ENCODE data around the gene STX18. TPM values are rescaled to one million over a fixed set of nuclear protein-coding genes. Genes with fewer than 3 reads are reported as not detected.

The STX18 gene
- total RNA-seq, 1 donor from 2014 or later, result 20.4 TPM

- H3K4me3 ChIP-seq, result no peak overlapping the region
- no peaks in the 10 kb centered on the region for H3K4me1 ChIP-seq
- H3K36me3 ChIP-seq, result peaks cover 0 to 19% of the 10 kb centered on the region in 2 donors
- DNase-seq (ENCODE audit: extremely low spot score in 2 of 2), result peak in 1 of 2 donors; percentile 31
- H3K27ac ChIP-seq, result no peak overlapping the region
- intact Hi-C loops (cut with DNase I), result no loop called here
- H3K9me3 ChIP-seq, result no peaks in the 10 kb centered on the region
- TF ChIP-seq POLR2A (IDR thresholded peaks at IDR 0.05) (no peak), POLR2AphosphoS5 (IDR thresholded peaks at IDR 0.05; ENCODE audit: insufficient read depth in 1 of 2, low read depth in 1 of 2) (no peak)
- TF ChIP-seq, protein P1, sequence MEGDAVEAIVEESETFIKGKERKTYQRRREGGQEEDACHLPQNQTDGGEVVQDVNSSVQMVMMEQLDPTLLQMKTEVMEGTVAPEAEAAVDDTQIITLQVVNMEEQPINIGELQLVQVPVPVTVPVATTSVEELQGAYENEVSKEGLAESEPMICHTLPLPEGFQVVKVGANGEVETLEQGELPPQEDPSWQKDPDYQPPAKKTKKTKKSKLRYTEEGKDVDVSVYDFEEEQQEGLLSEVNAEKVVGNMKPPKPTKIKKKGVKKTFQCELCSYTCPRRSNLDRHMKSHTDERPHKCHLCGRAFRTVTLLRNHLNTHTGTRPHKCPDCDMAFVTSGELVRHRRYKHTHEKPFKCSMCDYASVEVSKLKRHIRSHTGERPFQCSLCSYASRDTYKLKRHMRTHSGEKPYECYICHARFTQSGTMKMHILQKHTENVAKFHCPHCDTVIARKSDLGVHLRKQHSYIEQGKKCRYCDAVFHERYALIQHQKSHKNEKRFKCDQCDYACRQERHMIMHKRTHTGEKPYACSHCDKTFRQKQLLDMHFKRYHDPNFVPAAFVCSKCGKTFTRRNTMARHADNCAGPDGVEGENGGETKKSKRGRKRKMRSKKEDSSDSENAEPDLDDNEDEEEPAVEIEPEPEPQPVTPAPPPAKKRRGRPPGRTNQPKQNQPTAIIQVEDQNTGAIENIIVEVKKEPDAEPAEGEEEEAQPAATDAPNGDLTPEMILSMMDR (IDR thresholded peaks at IDR 0.05), result no peak
- H3K27me3 ChIP-seq, result no peaks in the 10 kb centered on the region
Measured at GRCh38 chr4:4436244-4436823, 105.5 kb downstream of the STX18 start.

- Histone ChIP-seq H3K27me3 (no peaks in the 10 kb centered on the region), H3K36me3 (peaks cover 0 to 23% of the 10 kb centered on the region in 2 donors), H3K4me1 (no peaks in the 10 kb centered on the region), H3K4me3 (no peak overlapping the region), H3K9me3 (no peaks in the 10 kb centered on the region), H3K27ac (no peak overlapping the region)
- intact Hi-C loops (cut with DNase I), result no loop called here
- no peak for DNase-seq (ENCODE audit: extremely low spot score in 2 of 2)
- TF ChIP-seq, protein P1 (IDR thresholded peaks at IDR 0.05), result no peak
- TF ChIP-seq POLR2A (IDR thresholded peaks at IDR 0.05) (no peak), POLR2AphosphoS5 (IDR thresholded peaks at IDR 0.05; ENCODE audit: insufficient read depth in 1 of 2, low read depth in 1 of 2) (no peak)
Measured at GRCh38 chr4:4433941-4434340, 107.9 kb downstream of the STX18 start.

- Histone ChIP-seq H3K4me3 (no peak overlapping the region), H3K9me3 (no peaks in the 10 kb centered on the region), H3K4me1 (no peaks in the 10 kb centered on the region), H3K36me3 (peaks cover 0 to 13% of the 10 kb centered on the region in 2 donors), H3K27me3 (no peaks in the 10 kb centered on the region), H3K27ac (no peak overlapping the region)
- intact Hi-C loops (cut with DNase I), result no loop called here
- peak in 1 of 2 donors; percentile 70 for DNase-seq (ENCODE audit: extremely low spot score in 2 of 2)
- TF ChIP-seq, protein P1 (IDR thresholded peaks at IDR 0.05), result no peak
- TF ChIP-seq POLR2AphosphoS5 (IDR thresholded peaks at IDR 0.05; ENCODE audit: insufficient read depth in 1 of 2, low read depth in 1 of 2), result no peak
- no peak for TF ChIP-seq POLR2A (IDR thresholded peaks at IDR 0.05)
Measured at GRCh38 chr4:4432341-4433125, 109.3 kb downstream of the STX18 start.

- H3K27ac ChIP-seq, result no peak overlapping the region
- intact Hi-C loops (cut with DNase I), result no loop called here
- peaks cover 0 to 8% of the 10 kb centered on the region in 2 donors for H3K36me3 ChIP-seq
- no peaks in the 10 kb centered on the region for H3K4me1 ChIP-seq
- DNase-seq (ENCODE audit: extremely low spot score in 2 of 2), result peak in 1 of 2 donors; percentile 40
- H3K4me3 ChIP-seq, result no peak overlapping the region
- H3K9me3 ChIP-seq, result no peaks in the 10 kb centered on the region
- H3K27me3 ChIP-seq, result no peaks in the 10 kb centered on the region
- no peak for TF ChIP-seq POLR2A (IDR thresholded peaks at IDR 0.05)
- TF ChIP-seq, protein P1 (IDR thresholded peaks at IDR 0.05), result peak in 1 of 3 experiments; percentile 28
- TF ChIP-seq POLR2AphosphoS5 (IDR thresholded peaks at IDR 0.05; ENCODE audit: insufficient read depth in 1 of 2, low read depth in 1 of 2), result no peak
Measured at GRCh38 chr4:4430492-4431195, 111.2 kb downstream of the STX18 start.
